HG02981 (cell line): ENCODE results near the gene SULT1B1.

Experiments used
- ATAC-seq: cut with Tn5 transposase; IDR thresholded peaks from one replicate; pipeline ENCODE4 v1.9.1; 2021; ENCODE audit warnings: mild to moderate bottlenecking, moderate library complexity; ENCODE audit not compliant: unreplicated experiment

The SULT1B1 gene

GRCh38 chr4:69750346-69750745 is 10.1 kb downstream of the SULT1B1 start:
- no peak for ATAC-seq

- ATAC-seq: no peak
Observed at GRCh38 chr4:69749771-69750170, 10.6 kb downstream of the SULT1B1 start.

- ATAC-seq: no peak
Observed at GRCh38 chr4:69748173-69748572, 12.2 kb downstream of the SULT1B1 start.

GRCh38 chr4:69744157-69744478 is 16.3 kb downstream of the SULT1B1 start:
- no peak for ATAC-seq

GRCh38 chr4:69743476-69744156 is 16.8 kb downstream of the SULT1B1 start:
- ATAC-seq: no peak

- no peak for ATAC-seq
Observed at GRCh38 chr4:69742596-69742995, 17.8 kb downstream of the SULT1B1 start.

GRCh38 chr4:69738872-69739271 is 21.5 kb downstream of the SULT1B1 start:
- ATAC-seq: no peak

- no peak for ATAC-seq
Observed at GRCh38 chr4:69735119-69735518, 25.3 kb downstream of the SULT1B1 start.

GRCh38 chr4:69731847-69732246 is 28.6 kb downstream of the SULT1B1 start:
- ATAC-seq: no peak

GRCh38 chr4:69731241-69731640 is 29.2 kb downstream of the SULT1B1 start:
- ATAC-seq: no peak

GRCh38 chr4:69730002-69730401 is 30.4 kb downstream of the SULT1B1 start:
- no peak for ATAC-seq

- no peak for ATAC-seq
Observed at GRCh38 chr4:69727926-69728325, 32.5 kb downstream of the SULT1B1 start.

- ATAC-seq: no peak
Observed at GRCh38 chr4:69727426-69727825, 33.0 kb downstream of the SULT1B1 start.

- ATAC-seq: no peak
Observed at GRCh38 chr4:69726971-69727370, 33.4 kb downstream of the SULT1B1 start.

- no peak for ATAC-seq
Observed at GRCh38 chr4:69718396-69719271, 41.8 kb downstream of the SULT1B1 start.

- no peak for ATAC-seq
Observed at GRCh38 chr4:69717778-69718177, 42.6 kb downstream of the SULT1B1 start.

GRCh38 chr4:69716654-69717053 is 43.8 kb downstream of the SULT1B1 start:
- ATAC-seq: no peak

GRCh38 chr4:69714086-69714485 is 46.3 kb downstream of the SULT1B1 start:
- no peak for ATAC-seq

- no peak for ATAC-seq
Observed at GRCh38 chr4:69713593-69713992, 46.8 kb downstream of the SULT1B1 start.

GRCh38 chr4:69710580-69710979 is 49.8 kb downstream of the SULT1B1 start:
- ATAC-seq: no peak

GRCh38 chr4:69708211-69708610 is 52.2 kb downstream of the SULT1B1 start:
- no peak for ATAC-seq

GRCh38 chr4:69707807-69708206 is 52.6 kb downstream of the SULT1B1 start:
- no peak for ATAC-seq
